HEK293T (cell line): Measurements from ENCODE around the gene PRORP.

Experiments used
- CTCF ChIA-PET: fragments of 350-600 bp; formaldehyde crosslinking; extraction: SDS; loops from one replicate; lab custom pipeline; 2021; ENCODE audit warnings: antibody characterized with exemption, inconsistent platforms; lab: Yijun Ruan, JAX
- POLR2A ChIA-PET: fragments of 350-600 bp; formaldehyde crosslinking; extraction: SDS; loops from one replicate; lab custom pipeline; 2020; ENCODE audit warnings: antibody characterized with exemption, inconsistent platforms; lab: Yijun Ruan, JAX
- DNase-seq: peaks from one replicate; pipeline ENCODE4 v3.0.0; 2012; ENCODE audit warnings: mixed read lengths; ENCODE audit errors: extremely low spot score
- ARNT ChIP-seq: fragments of 450-650 bp; IDR thresholded peaks from 2 replicates; pipeline ENCODE4 v1.6.1; 2017; ENCODE audit warnings: mild to moderate bottlenecking
- BHLHE40 ChIP-seq: fragments of 450-650 bp; IDR thresholded peaks from 2 replicates; pipeline ENCODE4 v1.6.1; 2016; ENCODE audit warnings: mild to moderate bottlenecking, moderate library complexity, borderline replicate concordance
- CTBP1 ChIP-seq: fragments of 450-650 bp; IDR thresholded peaks from 2 replicates; pipeline ENCODE4 v1.6.1; 2016; ENCODE audit warnings: borderline replicate concordance
- ELF4 ChIP-seq: fragments of 450-650 bp; IDR thresholded peaks from 2 replicates; pipeline ENCODE4 v1.6.1; 2017; ENCODE audit warnings: antibody characterized with exemption
- FOXA1 ChIP-seq: fragments of 450-650 bp; IDR thresholded peaks from 2 replicates; pipeline ENCODE4 v1.6.1; 2016; ENCODE audit warnings: mild to moderate bottlenecking
- FOXK2 ChIP-seq: fragments of 450-650 bp; IDR thresholded peaks from 2 replicates; pipeline ENCODE4 v1.6.1; 2016; ENCODE audit warnings: mild to moderate bottlenecking
- FOXM1 ChIP-seq: fragments of 450-650 bp; IDR thresholded peaks from 2 replicates; pipeline ENCODE4 v1.6.1; 2017; ENCODE audit warnings: mild to moderate bottlenecking, borderline replicate concordance
- HDGF ChIP-seq: fragments of 450-650 bp; IDR thresholded peaks from 2 replicates; pipeline ENCODE4 v1.6.1; 2017; ENCODE audit warnings: antibody characterized with exemption, borderline replicate concordance
- L3MBTL2 ChIP-seq: fragments of 450-650 bp; conservative IDR thresholded peaks from 2 replicates; pipeline ENCODE4 v1.6.1; 2016; ENCODE audit warnings: mild to moderate bottlenecking
- LEF1 ChIP-seq: fragments of 450-650 bp; IDR thresholded peaks from 2 replicates; pipeline ENCODE4 v1.6.1; 2017; ENCODE audit warnings: mild to moderate bottlenecking, borderline replicate concordance
- NFRKB ChIP-seq: fragments of 450-650 bp; IDR thresholded peaks from 2 replicates; pipeline ENCODE4 v1.6.1; 2016; ENCODE audit warnings: mild to moderate bottlenecking, moderate library complexity
- SP1 ChIP-seq: fragments of 450-650 bp; IDR thresholded peaks from 2 replicates; pipeline ENCODE4 v1.6.1; 2017
- SUZ12 ChIP-seq: fragments of 450-650 bp; IDR thresholded peaks from 2 replicates; pipeline ENCODE4 v1.6.1; 2016; ENCODE audit warnings: mild to moderate bottlenecking
- TARDBP ChIP-seq: fragments of 450-650 bp; IDR thresholded peaks from 2 replicates; pipeline ENCODE4 v1.6.1; 2016
- ZNF384 ChIP-seq: fragments of 450-650 bp; IDR thresholded peaks from 2 replicates; pipeline ENCODE4 v1.6.1; 2016
- TF ChIP-seq, protein P1 (sequence below): fragments of 450-650 bp; IDR thresholded peaks from 2 replicates; pipeline ENCODE4 v1.6.1; 2016

Gene PRORP

DNA sequence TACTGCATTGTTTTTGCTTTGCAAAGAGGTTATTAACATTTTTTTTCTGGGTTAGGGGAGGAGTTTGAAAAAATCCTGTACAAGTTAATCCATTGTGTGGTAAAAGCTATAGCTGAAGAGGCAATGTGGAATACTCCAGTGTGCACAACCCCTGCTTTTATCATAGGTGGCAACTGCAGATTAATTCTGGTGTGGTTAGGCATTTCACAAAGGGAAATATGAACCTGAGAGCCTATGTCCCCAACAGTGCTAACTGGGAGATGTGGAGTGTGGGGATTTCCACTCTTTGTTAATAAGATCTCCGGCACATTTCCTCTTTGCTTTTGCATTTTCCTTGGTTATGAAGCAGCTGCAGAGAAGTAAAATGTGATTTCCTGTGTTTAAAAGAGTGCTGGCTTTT lies 33.6 kb downstream of the PRORP start:
- TF ChIP-seq SUZ12, result no peak
- TF ChIP-seq HDGF, result no peak
- no peak for TF ChIP-seq ZNF384
- TF ChIP-seq SP1, result no peak
- TF ChIP-seq ARNT, result no peak
- no peak for TF ChIP-seq L3MBTL2
- no peak for TF ChIP-seq CTBP1
- no peak for TF ChIP-seq FOXA1
- TF ChIP-seq FOXK2, result no peak
- no peak for TF ChIP-seq NFRKB
- TF ChIP-seq ELF4, result no peak
- TF ChIP-seq BHLHE40, result no peak
- TF ChIP-seq TARDBP, result no peak
- ChIA-PET CTCF (interaction anchor here (0.7 kb wide), 1 partner anchor 234 kb away, joined by 4 read pairs; no protein-coding TSS in a partner anchor), POLR2A (no interaction called here)
- no peak for DNase-seq

DNA sequence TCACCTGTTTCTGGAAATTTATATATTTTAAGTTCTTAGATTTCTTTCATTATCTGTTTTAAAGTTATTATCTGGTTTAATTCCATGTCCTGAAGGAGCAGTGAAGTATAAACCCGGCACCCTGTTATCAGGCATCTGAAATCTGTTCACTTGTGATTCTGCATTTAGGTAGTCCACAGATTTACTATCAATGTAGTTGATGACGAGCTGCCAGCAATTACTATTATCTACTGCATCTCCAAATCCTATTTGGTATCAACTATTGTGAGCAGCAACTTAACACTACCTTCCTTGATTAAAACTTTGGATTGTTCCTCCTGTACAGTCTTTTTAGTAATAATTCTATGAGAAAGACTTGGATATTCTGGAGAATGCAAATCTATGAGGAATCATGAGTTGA lies 36.1 kb downstream of the PRORP start:
- no peak for DNase-seq
- ChIA-PET CTCF (no interaction called here), POLR2A (no interaction called here)
- no peak for TF ChIP-seq CTBP1
- no peak for TF ChIP-seq FOXM1
- no peak for TF ChIP-seq ZNF384
- no peak for TF ChIP-seq TARDBP
- TF ChIP-seq LEF1, result no peak
- TF ChIP-seq SUZ12, result no peak
- TF ChIP-seq BHLHE40, result no peak
- no peak for TF ChIP-seq ARNT
- no peak for TF ChIP-seq L3MBTL2
- TF ChIP-seq FOXA1, result no peak
- TF ChIP-seq HDGF, result no peak
- TF ChIP-seq SP1, result no peak
- no peak for TF ChIP-seq NFRKB
- TF ChIP-seq, protein P1, sequence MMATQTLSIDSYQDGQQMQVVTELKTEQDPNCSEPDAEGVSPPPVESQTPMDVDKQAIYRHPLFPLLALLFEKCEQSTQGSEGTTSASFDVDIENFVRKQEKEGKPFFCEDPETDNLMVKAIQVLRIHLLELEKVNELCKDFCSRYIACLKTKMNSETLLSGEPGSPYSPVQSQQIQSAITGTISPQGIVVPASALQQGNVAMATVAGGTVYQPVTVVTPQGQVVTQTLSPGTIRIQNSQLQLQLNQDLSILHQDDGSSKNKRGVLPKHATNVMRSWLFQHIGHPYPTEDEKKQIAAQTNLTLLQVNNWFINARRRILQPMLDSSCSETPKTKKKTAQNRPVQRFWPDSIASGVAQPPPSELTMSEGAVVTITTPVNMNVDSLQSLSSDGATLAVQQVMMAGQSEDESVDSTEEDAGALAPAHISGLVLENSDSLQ, result no peak
- TF ChIP-seq ELF4, result no peak
- TF ChIP-seq FOXK2, result no peak

DNA sequence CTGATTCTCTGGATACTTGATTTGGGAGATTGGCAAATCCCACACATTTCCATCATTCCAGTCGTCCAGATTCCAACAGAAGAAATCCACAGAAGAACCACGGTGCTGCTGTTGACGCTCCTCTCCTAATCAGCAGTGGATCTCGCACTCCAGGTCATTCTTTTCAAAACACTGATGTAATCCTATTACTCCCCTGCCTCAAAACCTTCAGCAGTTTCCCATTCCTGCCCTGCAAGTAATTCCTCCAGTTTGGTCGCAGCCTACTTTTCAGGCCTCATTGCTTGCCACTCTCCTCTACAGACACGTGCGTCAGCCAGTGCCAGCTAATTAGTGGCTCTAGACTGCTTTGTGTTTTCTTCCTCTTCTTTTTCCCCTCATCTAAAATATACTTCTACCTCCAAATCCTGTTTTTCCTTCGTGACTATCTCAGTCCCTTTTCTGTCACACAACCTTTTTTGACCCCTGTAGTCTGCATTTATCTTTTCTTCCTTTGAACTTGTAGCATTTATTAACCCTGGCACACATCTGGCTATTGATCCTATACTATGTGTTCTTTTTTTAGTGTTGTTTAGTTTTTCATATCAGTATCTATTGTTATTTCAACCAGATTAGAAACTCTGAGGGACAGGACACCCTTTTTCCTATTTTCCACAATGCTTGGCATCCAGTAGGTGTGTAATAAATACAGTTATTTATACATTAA lies 36.8 kb downstream of the PRORP start:
- TF ChIP-seq BHLHE40 (no peak), SP1 (no peak)
- CTCF ChIA-PET, result no interaction called here
- POLR2A ChIA-PET, result no interaction called here
- DNase-seq, result no peak

DNA sequence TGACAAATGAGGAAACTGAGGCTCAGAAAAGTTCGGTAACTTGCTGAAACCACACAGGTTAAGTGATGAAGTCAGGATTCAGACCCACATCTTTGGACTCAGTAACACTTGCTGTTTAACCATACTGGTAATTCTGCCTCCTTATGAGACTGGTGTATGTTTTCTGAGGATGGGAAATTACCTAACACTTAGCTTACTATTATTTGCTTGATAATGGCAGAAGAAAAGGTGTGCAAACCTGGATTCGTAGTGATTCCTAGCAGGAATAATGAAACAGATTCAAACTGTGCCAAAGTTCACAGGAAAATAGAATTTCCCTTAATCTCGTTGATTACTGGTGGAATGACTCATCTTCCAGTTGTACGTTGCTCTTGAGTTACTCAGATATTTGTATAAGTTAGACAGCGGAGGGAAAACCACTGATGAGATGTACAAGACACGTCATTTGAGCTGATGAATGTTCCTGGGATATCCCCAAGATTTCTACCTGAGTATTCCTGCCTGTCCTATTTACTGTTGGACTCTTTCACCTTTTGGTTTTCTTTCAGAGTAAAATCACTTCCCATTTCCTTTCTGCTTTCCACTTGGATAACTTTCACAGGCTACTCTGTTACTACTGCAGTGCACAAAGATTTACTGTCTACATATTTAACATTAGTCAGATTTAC lies 37.5 kb downstream of the PRORP start:
- ChIA-PET POLR2A (no interaction called here), CTCF (no interaction called here)
- TF ChIP-seq ZNF384 (no peak), L3MBTL2 (no peak), SUZ12 (no peak), NFRKB (no peak), ARNT (no peak), CTBP1 (no peak), ELF4 (no peak), FOXM1 (no peak), SP1 (no peak), LEF1 (no peak)
- no peak for DNase-seq

DNA sequence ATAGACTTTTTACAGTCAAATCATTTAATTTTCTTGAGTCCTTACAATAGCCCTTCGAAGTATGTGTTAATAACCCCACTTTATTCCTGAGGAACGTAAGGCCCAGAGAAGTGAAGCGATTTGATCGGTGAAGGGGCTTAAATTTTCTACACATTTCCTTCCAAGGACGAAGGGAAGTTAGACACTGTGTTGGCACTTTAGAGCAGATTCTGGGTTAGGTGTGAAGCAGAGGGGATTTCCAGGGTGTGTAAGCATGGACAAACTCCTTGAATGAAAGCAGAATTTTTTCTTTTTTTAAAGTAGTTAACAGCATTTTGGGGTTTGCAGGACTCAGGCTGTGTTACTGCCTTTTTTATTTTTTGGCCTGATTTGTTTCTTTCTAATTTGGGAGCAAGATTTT lies 38.9 kb downstream of the PRORP start:
- ChIA-PET CTCF (no interaction called here), POLR2A (no interaction called here)
- DNase-seq, result no peak
- TF ChIP-seq FOXM1, result no peak
- no peak for TF ChIP-seq SP1
- TF ChIP-seq FOXA1, result no peak
- no peak for TF ChIP-seq BHLHE40
- no peak for TF ChIP-seq FOXK2
- no peak for TF ChIP-seq ZNF384

DNA sequence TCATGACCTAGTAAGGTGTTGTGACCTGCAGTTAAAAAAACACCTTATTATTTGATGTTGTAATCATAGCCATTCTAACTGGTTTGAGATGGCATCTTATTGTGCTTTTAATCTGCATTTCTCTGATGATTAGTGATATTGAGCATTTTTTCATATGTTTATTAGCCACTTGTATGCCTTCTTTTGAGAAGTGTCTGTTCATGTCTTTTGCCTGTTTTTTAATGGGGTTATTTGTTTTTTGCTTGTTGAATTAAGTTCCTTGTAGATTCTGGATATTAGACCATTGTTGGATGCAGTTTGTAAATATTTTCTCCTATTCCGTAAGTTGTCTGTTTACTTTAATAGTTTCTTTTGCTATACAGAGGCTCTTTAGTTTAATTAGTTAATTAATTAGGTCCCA lies 41.0 kb downstream of the PRORP start:
- CTCF ChIA-PET, result no interaction called here
- DNase-seq, result no peak
- TF ChIP-seq BHLHE40 (no peak), HDGF (no peak), SUZ12 (no peak), FOXM1 (no peak), LEF1 (no peak)
- TF ChIP-seq, protein P1, result no peak
- POLR2A ChIA-PET, result no interaction called here

DNA sequence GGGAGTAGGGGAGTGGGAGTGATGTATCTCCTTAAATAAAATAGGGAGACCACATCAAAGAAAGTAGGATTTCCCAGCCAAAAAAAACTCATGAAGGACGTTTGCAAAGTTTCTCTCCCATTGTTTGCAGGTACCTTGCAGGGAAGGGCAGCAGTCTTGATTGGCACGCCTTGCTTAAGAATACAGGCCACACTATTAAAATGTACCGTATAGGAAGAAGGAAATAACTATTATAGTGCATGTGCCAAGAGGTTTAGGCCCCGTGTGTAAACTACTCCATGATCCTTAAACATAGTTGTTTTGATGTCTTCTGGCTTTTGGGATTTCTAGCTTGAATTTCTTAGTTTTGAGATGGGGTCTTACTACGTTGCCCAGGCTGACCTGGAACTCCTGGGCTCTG lies 42.5 kb downstream of the PRORP start:
- ChIA-PET CTCF (no interaction called here), POLR2A (no interaction called here)
- TF ChIP-seq HDGF (no peak), ZNF384 (no peak), SUZ12 (no peak), LEF1 (no peak), CTBP1 (no peak), TARDBP (no peak), FOXA1 (no peak), FOXK2 (no peak), L3MBTL2 (no peak), ARNT (no peak), NFRKB (no peak)
- no peak for DNase-seq
